HG02759 (cell line): ENCODE results near the gene TMOD2.

Experiments used
- ATAC-seq: cut with Tn5 transposase; IDR thresholded peaks from one replicate; pipeline ENCODE4 v1.9.1; 2021; ENCODE audit warnings: mild to moderate bottlenecking, moderate library complexity; ENCODE audit not compliant: unreplicated experiment

Gene TMOD2

DNA sequence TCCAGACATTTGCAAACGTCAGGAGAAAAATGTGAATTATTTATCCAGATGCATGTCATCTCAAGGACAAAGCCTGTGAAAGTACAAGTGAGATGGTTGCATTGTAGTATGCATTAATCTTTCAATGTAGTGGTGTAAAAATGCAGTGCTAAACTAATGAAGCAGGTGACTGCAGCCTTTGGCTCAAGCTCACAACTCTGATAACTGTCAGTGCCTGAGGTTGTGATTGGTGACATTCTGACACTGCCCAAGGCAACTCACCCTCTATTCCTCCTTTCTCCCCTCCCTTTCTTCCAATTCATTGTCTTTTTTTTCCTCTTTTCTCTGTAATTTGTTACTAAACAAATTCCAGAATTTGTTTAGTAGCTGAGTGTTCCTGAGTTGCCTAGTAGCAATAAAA is 58.1 kb downstream of the TMOD2 start:
- ATAC-seq, result no peak

DNA sequence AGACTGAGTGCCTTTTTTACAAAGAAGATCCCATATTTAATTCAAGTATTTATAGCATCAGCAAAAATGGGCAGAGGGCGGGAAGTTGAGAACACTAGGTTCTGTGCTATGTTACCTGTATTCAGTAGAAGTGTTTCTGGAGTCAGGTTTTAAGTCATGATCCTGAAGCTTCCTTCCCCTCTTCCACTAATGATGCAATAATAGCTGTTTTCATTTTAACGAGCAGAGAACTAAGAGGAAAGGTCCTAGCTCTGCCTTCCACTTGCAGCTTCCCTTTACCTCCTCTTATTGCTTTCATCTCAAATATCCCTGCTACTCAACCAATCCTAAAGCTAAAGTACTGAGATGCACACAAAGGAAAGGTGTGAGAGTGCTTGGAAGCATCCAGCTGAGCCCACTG is 61.2 kb downstream of the TMOD2 start:
- no peak for ATAC-seq

DNA sequence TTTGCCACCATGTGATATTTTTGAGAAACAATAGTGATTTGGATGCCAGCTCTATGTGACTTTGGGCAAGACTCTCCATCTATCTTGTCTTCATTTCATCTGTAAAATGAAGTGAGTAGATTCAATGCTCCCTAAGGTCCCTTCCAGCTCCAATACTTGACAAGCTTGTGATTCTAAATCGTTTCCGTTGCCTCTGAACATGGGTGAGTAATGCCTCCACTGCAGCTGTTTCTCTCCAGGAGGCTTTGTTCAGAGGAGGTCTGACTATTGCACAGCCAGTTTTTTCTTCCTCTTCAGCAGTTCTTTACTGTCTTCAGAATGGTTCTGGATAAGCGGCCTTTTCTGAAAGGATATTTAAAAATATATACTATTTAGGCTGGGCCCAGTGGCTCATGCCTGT is 63.2 kb downstream of the TMOD2 start:
- ATAC-seq, result no peak

DNA sequence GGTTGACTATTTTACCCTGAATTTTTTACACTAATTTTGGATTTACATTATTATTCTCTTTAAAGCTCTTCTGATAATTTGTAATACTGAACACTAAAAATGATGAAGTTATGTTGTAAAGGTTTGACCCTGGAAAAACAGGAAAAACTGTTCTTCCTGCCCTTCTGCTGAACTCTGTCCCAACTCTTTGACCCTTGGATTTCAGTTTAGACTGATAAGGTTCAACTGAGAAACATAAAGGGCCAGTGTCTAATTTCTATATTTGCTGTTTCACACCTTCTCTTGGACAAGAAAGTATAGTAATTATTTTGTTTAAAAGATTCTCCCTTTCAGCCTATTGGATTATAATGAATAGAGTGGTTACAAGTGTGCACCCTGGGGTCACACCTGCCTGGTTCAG is 65.2 kb downstream of the TMOD2 start:
- no peak for ATAC-seq

DNA sequence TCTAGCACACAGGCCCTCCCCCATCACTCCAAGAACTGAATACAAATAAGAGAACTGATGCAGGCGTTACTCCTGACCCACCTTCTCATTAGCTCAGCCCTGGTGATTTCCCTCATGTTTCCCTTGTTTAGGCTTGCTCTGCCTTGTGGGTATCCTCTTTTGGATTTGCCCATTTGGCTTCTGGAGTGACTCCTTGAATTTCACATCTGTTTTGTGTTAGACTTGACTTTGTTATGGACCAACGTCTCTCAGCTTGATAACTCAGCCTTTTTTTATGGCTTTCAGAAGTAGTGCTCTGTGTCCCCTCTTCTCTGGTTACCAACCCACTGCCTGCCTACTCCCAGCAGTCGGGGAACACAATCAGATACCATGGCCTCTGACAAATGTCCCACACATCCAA is 66.8 kb downstream of the TMOD2 start:
- no peak for ATAC-seq

DNA sequence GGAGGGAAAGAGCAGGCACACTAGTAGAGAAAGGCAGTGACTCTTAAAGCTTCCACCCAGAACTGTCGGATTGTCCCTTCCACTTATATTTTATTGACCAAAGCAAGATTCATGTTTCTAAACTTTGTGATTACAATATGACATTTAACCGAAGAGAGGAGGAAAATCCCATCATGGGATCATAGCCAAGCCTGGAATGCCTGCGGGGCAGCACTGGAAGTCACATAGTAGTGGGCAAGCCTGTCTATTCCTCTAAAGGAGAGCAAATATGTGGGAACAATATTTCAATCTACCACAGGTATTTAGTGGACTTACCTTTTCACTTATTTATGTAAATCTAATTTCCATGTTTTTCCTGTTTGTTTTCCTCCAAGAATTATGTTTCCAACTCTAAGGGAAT is 74.3 kb downstream of the TMOD2 start:
- ATAC-seq, result no peak

DNA sequence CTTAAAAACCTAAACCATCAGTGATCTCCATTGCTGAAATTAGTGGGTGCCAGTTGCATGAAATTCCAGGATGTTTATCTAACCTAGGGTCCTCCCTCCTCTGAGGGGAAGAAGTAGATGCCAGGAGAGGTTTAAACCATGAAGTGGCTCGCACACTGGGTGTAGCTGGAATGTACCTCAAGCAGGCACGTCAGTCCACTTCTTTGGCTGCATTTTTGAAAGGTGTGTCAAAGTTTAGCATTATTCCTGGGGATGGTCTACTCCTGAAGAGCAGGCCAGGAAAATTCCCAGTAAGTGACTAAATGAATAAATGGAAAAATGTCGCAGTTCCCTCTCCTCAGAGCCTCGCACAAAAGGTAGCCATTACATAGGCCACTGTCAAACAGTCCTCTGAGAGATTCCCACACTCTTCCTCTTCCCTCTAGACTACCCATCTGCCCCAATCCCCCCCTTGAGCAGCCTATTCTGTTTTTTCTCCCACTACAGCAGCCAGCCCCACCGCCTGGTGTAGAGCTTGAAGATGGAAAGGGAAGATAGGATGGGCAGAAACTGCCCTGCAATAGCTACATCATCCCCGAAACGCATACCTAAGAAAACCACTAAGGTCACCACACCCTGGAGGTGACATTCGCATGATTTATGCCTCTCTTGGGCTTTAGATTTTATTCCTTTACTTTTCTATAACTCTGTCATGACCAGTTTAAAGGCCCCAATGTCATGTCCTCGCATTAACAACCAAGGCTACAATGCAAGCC is 77.4 kb downstream of the TMOD2 start:
- ATAC-seq, result no peak

DNA sequence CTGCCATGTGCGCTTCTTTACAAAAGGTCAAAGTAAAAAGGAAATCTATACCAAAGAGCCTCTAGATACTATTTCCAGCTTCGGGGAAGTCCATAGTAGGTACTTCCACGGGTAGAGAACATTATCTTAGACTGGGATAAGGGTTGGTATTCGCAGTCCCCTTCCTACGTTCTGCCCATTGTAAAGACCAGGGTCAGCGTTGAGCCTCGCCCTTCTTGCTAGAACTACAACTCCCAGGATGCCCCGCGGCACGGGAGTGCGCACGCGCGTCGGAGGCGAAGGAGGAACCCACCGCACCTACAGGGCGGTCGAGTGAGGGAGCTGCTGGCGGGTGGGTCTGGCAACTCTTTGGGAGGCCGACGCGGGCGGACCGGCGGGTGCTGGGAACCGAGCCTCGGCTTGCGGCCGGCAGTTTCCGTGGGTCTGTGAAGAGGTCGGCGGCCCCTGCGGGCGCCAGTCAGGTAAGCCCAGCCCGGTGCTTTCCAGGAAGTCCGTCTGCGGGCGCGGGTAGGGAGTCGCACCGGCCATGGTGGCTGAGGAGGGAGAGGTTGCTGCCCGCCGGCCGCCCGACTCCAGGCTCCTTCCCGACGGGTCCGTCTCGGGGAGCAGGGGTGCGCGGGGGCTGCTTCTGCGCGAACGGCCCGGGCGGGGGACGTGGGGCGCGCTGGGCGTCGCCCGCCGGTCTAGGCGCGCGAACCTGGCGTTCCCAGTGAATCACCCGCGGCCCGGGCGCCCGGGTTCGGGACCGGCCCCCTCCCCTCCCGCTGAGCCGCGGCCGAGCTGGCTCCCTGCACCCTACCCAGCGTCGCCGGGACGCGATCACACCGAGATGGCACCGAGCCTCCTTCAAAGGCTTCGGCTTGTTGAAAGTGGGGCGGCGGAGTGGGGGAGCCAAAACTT is 78.2 kb downstream of the TMOD2 start, which contains the start of gene TMOD3:
Gene TMOD3, plus strand, starts transcription at position 278 of the 900 bp plus-strand sequence. CDS start 33,232 bp downstream, outside the sequence.
- peak; percentile 89 for ATAC-seq

DNA sequence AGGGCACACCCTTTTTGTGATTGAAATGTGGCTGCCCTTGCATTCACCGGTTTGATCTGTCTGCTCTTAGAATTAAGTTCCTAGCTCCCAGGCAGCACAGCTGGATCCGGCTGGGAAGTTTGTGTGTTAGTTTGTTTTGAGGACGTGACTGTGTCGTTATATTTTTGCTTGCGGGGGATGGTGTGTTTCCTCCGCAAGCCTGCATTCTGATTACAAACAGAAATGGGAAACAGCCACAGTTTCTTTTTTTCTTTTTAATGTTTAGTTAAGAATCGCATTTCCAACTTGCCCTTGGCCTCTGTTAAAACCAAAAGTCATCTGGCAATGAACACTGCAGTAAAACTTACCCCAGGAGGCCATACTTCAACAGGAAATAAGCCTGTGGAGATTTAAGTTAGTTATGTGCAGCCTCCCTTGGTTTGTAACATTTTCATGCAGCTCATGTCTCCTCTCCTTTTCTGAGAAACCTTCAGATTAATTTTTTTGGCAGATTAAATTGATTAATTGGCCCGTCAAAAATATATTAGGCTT is 78.9 kb downstream of the TMOD2 start:
- ATAC-seq, result peak; percentile 1

DNA sequence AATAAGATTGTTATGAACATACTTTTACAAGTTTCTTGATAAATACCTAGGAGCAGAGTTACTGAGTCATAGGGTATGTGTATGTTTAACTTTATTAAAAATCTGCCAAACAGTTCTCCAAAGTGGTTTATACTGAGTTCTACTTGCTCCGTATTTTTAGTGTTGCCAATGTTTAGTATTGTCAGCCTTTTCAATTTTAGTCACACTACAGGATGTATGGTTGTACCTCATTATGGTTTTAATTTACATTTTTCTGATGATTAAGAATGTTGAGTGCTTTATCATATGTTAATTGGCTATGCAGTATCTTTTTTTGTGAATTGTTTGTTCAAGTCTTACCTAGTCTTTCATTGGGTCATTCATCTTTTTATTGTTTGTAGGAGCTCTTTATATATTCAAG is 82.4 kb downstream of the TMOD2 start:
- no peak for ATAC-seq

DNA sequence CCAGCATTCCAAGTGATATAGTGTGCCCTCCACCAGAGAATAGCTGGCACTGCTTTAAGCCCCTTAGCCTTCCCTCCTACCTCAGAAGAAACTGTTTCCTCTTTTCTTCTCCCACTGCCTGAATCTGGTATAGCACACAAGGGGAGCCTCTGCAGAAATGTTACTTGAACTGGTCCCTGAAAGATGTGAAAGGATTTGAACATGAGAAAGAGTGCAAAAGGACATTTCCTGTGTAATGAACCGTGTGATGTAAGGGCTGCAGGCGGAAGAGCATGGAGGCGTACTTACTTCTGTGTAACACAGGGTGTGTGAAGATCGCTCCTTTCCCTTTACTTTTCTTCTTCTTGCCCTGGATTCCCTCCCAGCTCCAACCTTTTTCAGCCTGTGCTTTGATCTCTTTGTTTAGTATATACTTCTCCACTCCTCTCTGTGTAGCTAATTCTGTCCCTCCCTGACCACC is 86.4 kb downstream of the TMOD2 start:
- peak; percentile 60 for ATAC-seq

DNA sequence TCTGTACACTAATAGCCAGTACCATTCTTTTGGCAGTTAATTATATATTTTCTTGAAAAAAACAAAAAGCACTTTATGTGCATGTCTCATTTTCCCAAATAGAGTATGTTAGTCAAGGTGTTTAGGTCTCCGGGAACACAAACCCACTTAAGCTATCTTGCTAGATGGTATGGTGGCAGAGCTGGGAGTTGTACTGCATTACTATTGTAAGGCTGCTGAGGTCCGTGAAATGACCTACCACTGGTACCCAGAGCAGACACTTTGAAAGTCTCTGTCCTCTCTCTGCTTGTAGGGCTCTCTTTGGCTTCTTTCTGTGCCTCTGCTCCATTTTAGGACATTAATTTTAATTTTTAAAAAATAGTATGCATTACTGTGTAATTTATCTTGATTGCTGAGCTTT is 86.9 kb downstream of the TMOD2 start:
- ATAC-seq, result no peak

DNA sequence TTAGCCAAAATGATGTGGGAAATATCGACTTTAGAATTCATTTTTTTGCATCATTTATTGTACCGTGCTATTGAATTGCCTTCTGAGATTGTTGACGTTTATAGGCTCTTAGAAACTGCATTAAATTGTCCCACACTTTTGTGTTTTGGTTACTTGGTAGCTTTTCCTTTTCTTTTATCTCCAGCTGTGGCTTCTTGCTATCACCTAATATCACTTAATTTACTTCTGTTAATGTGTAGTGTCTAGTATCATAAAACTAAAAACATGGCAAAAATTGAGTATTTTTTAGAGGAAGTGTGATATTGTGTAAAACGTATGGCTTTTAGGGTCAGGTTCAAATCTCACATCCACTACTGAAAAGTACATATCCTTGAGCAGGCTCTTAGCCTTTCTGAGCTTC is 89.3 kb downstream of the TMOD2 start:
- no peak for ATAC-seq

DNA sequence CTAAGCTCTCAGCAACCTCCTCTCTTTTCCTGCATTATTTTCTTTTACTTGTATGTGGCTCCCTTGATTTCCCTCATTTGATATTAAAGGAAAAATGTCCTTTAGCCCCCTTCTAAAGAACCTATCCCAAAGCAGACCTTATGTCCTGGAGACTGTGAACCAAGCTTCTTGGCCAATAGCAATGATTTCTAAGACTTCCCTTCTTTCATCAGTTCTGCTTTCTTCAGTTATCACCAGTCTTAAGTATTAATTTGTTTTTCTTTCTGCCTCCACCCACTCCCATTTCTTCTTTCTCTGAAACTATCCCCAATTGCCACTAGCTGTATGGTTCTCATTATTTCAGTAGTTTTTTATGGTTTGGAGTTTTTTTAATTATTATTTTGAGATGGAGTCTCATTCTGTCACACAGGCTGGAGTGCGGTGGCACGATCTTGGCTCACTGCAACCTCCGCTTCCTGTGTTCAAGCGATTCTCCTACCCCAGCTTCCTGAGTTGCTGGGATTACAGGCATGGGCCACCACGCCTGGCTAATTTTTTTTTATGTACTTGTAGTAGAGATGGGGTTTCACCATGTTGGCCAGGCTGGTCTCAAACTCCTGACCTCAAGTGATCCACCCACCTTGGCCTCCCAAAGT is 90.1 kb downstream of the TMOD2 start:
- no peak for ATAC-seq

DNA sequence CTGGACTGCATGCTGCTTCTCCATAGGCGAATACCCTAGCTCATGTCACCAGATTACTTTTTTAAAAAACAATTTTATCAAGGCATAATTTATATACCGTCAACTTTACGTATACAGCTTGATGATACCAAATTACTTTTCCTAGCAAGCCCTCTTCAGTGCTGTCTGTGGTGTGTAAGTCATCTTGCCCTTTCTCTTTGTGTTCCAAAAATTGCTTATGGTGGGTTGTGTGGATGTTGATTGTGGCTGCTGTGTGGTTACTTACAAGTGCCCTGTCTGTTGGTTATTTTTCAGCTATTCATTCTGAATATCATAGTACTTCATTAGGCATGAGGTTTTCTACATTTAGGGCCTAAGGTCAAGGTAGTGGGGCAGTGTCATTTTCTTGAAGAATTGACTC is 90.9 kb downstream of the TMOD2 start:
- ATAC-seq, result no peak

DNA sequence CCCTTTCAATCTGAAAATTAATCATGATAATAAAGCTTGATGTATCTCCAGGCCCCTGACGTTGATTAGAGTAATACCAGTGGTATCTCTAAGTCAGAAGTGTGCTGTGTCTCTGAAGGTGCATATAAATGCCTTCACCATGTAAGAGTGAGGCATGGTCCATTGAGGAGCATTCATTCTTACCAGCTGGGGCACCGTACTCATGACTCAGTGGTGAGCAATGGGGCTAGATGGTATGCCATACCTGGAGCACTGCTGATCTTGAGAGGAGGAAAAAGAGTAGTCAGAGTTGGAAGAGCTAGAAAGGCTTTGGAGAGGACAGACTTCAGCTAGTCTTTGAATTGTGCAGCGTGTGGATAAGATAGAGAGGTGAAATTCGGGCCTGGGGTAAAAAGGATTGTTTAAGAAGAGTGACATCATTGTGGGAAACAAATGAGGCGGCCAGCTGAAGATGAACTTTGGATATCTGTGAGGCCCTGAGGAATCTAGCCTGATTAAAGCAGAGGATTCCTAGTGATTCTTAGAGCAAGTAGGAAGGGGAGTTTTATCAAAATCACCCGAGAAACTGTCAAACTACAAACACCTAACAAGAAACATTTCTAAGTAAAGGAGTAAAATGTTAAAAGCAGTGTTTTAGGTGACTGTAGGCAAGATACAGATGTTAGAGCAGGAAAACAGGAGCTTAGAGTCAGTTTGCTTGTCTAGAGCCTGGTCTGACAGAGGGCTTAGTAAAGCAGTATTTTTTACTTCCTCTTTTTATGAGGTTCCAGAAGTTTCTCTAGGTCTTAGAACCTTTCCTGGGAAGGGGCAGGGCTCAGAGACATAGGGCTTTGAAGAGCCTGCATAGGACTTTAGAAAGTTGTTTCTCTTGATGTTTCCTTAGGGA is 91.7 kb downstream of the TMOD2 start:
- ATAC-seq, result no peak

DNA sequence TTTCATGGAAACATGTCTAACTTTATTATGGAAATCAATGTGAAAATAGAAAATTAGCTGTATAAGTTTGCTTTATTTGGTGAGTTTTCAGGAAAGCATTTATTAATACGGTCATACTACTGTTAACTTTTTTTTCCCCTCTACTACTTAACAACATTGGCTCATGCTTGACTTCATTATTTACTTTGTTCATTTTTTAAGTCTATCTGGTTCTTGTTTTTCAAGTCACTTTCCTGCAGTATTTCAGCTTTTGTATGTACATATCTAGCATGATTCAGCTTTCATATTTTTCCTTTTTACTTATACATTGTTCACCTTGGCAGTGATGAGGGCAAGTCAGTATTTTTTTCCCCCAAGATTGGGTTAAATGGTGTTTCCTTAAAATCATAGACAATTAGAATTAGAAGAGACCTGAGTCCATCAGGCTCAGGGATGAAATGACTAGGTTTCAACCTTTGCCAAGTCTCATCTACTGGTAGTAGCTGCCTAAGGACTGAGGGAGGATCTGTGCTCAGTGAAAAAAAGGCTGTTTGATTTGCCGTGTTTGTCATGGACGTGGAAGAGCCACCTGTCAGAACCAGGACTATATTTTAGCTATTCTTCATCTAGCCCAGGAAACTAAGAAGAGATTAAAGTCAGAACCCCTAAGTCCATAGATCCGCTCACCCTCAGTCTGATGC is 93.5 kb downstream of the TMOD2 start:
- no peak for ATAC-seq

DNA sequence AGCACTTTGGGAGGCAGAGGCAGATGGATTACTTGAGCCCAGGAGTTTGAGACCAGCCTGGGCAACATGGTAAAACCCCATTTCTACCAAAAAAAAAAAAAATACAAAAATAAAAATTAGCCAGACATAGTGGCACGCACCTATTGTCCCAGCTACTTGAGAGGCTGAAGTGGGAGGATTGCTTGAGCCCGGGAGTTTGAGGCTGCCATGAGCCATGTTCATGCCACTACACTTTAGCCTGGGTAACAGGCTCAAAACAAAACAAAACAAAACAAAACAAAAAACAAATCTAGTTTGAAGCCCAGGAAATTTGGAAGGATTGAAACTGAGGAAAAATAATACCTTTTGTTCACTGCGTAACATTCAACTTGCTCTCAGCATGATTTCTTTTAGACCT is 94.7 kb downstream of the TMOD2 start:
- no peak for ATAC-seq

DNA sequence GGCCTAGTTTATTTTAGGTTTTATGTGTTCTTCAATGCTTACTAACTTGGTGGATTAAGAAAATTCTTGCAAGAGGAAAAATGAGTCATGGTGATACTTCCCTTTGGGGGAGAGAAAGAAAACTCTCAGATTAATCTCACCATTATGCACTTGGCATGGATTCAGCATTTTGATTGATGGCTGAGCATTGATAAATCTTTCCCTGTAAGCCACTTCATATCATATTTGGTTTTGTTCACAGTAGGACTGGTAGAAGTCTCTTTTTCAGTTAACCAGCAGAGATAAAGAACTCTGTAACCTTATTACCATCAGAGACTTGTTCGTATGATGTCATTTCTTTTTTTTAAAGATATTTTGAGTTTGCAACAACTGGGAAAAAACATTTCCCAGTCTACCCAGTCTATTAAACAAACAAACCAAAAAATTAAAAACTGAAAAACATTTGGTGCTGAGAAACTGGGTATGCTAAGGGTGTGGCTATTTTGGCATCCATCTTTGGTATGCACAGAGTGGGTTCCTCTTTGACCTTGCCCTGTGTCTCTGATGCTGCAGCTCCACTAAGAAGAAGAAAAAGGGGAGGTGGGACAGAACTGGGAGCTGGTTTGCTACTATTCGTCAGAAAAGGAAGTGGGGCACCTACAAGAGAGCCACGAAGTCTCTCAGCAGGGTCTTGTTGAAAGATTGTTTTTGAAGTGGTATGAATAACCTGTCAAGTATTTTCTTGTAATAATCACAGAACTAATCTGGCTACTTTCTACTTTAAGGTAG is 95.2 kb downstream of the TMOD2 start:
- ATAC-seq, result no peak
